Kidney epithelial cell (primary cell): ENCODE data around the gene P2RY8. TPM values are rescaled to one million over a fixed set of nuclear protein-coding genes. Genes with fewer than 3 reads are reported as not detected.

Experiments used
- DNase-seq: peaks from one replicate; pipeline ENCODE4 v3.0.0-alpha.2; 2010; ENCODE audit warnings: low read depth
- H3K27me3 ChIP-seq: 2 replicates; pipeline ENCODE4 v1.6.0; 2011; ENCODE audit warnings: low read length; ENCODE audit not compliant: control insufficient read depth, insufficient read depth
- H3K36me3 ChIP-seq: 2 replicates; pipeline ENCODE4 v1.5.1; 2011; ENCODE audit warnings: low read length; ENCODE audit not compliant: control insufficient read depth, insufficient read depth
- H3K4me3 ChIP-seq: 2 replicates; pipeline ENCODE4 v1.5.1; 2011; ENCODE audit warnings: low read depth, mild to moderate bottlenecking, control low read depth, low read length
- CTCF ChIP-seq: IDR thresholded peaks from 2 replicates; pipeline ENCODE4 v1.5.1; 2011; ENCODE audit warnings: mild to moderate bottlenecking, moderate library complexity, low read length, control low read depth, inconsistent platforms; ENCODE audit not compliant: insufficient read depth, poor library complexity, severe bottlenecking
- total RNA-seq: library from RNA; depleted of rRNA; stranded (reverse); fragments of >200 nt; gene quantifications from 2 replicates; pipeline ENCODE4 v1.2.3, GENCODE V29; 2015

Gene P2RY8
- total RNA-seq, 1 donor from 2014 or later = not detected

- Histone ChIP-seq H3K4me3 (no peak overlapping the region), H3K36me3 (no peaks in the 10 kb centered on the region), H3K27me3 (no peaks in the 10 kb centered on the region)
- DNase-seq = no peak
- TF ChIP-seq CTCF = no peak
These were observed 20.3 kb downstream of the P2RY8 start for GRCh38 chrX:1516596-1517104.

- no peak for TF ChIP-seq CTCF
- Histone ChIP-seq H3K27me3 (no peaks in the 10 kb centered on the region), H3K4me3 (no peak overlapping the region), H3K36me3 (no peaks in the 10 kb centered on the region)
- DNase-seq = no peak
These were observed 25.2 kb downstream of the P2RY8 start for GRCh38 chrX:1511829-1512228.

- Histone ChIP-seq H3K36me3 (no peaks in the 10 kb centered on the region), H3K27me3 (no peaks in the 10 kb centered on the region), H3K4me3 (no peak overlapping the region)
- no peak for DNase-seq
- no peak for TF ChIP-seq CTCF
These were observed 25.8 kb downstream of the P2RY8 start for GRCh38 chrX:1511150-1511549.

GRCh38 chrX:1507511-1508463 is 29.2 kb downstream of the P2RY8 start:
- TF ChIP-seq CTCF = no peak
- Histone ChIP-seq H3K36me3 (no peaks in the 10 kb centered on the region), H3K27me3 (no peaks in the 10 kb centered on the region), H3K4me3 (no peak overlapping the region)
- no peak for DNase-seq

GRCh38 chrX:1506916-1507315 is 30.1 kb downstream of the P2RY8 start:
- no peak overlapping the region for H3K4me3 ChIP-seq
- no peaks in the 10 kb centered on the region for H3K36me3 ChIP-seq
- no peaks in the 10 kb centered on the region for H3K27me3 ChIP-seq
- no peak for DNase-seq
- TF ChIP-seq CTCF = no peak
